Fibroblast of lung (primary cell): ENCODE data around the gene ASTN2. TPM values are rescaled to one million over a fixed set of nuclear protein-coding genes. Genes with fewer than 3 reads are reported as not detected.

ENCODE experiments used
- DNase-seq, 2 donors: peaks; one replicate each; pipeline versions ENCODE4 v3.0.0 to v3.0.0-alpha.2; 2010; ENCODE audit warnings: low read depth in 2 of 2
- H2AFZ ChIP-seq: 2 replicates; pipeline ENCODE4 v1.5.1; 2012; ENCODE audit warnings: low read length, control low read depth, inconsistent platforms
- H3K27ac ChIP-seq: 2 replicates; pipeline ENCODE4 v1.5.1; 2011; ENCODE audit warnings: low read length, control low read depth; ENCODE audit not compliant: insufficient read depth
- H3K27me3 ChIP-seq: 2 replicates; pipeline ENCODE4 v1.5.1; 2011; ENCODE audit warnings: mild to moderate bottlenecking, low read length; ENCODE audit not compliant: control insufficient read depth, insufficient read depth
- H3K36me3 ChIP-seq: 2 replicates; pipeline ENCODE4 v1.5.1; 2011; ENCODE audit warnings: low read length; ENCODE audit not compliant: control insufficient read depth, insufficient read depth
- H3K4me1 ChIP-seq: 2 replicates; pipeline ENCODE4 v1.5.1; 2011; ENCODE audit warnings: low read length; ENCODE audit not compliant: control insufficient read depth, insufficient read depth; ENCODE audit errors: extremely low read depth
- H3K4me2 ChIP-seq: 2 replicates; pipeline ENCODE4 v1.5.1; 2011; ENCODE audit warnings: low read length, control low read depth; ENCODE audit not compliant: insufficient read depth; ENCODE audit errors: extremely low read depth
- H3K4me3 ChIP-seq, 4 experiments: fragments of 200-600 bp in 1 of 4; sonication (generic) in 1 of 4; replicated peaks in 1 of 4; 2 replicates each; pipeline ENCODE4 v1.5.1; 2011 to 2016; ENCODE audit warnings: low read length in 4 of 4, low read depth in 3 of 4, mild to moderate bottlenecking in 3 of 4, control low read depth in 2 of 4, inconsistent platforms in 1 of 4, mixed read lengths in 1 of 4; ENCODE audit not compliant: insufficient read depth in 1 of 4; ENCODE audit errors: control extremely low read depth in 1 of 4
- H3K79me2 ChIP-seq: 2 replicates; pipeline ENCODE4 v1.5.1; 2012; ENCODE audit warnings: mild to moderate bottlenecking, low read length, inconsistent platforms; ENCODE audit not compliant: control insufficient read depth, insufficient read depth
- H3K9ac ChIP-seq: 2 replicates; pipeline ENCODE4 v1.5.1; 2011; ENCODE audit warnings: mild to moderate bottlenecking, low read length, control low read depth; ENCODE audit not compliant: insufficient read depth
- H3K9me3 ChIP-seq: 2 replicates; pipeline ENCODE4 v1.5.1; 2012; ENCODE audit warnings: low read depth, low read length; ENCODE audit not compliant: control insufficient read depth, insufficient read depth
- H4K20me1 ChIP-seq: 2 replicates; pipeline ENCODE4 v1.5.1; 2011; ENCODE audit warnings: low read length; ENCODE audit not compliant: control insufficient read depth, insufficient read depth; ENCODE audit errors: extremely low read depth
- CTCF ChIP-seq, 2 donors: IDR thresholded peaks in 1 of 2; conservative IDR thresholded peaks in 1 of 2; 1 replicate in 1 of 2; 2 replicates in 1 of 2; pipeline ENCODE4 v1.5.1; 2011 to 2012; ENCODE audit warnings: low read length in 2 of 2, control low read depth in 1 of 2, inconsistent platforms in 1 of 2, low read depth in 1 of 2, mild to moderate bottlenecking in 1 of 2
- EZH2 ChIP-seq: IDR thresholded peaks from 2 replicates; pipeline ENCODE4 v1.5.1; 2012; ENCODE audit warnings: low read length, control low read depth, mild to moderate bottlenecking; ENCODE audit errors: missing control alignments
- polyA plus RNA-seq, 2 donors: library from polyadenylated mRNA; depleted of rRNA in 1 of 2; stranded (reverse) in 1 of 2; unstranded in 1 of 2; fragments of >200 nt; gene quantifications; 2 replicates each; pipeline ENCODE4 v1.2.1, GENCODE V29; 2011 to 2012; ENCODE audit warnings: missing spikeins in 1 of 2
- total RNA-seq: library from RNA; depleted of rRNA; stranded (reverse); fragments of >200 nt; gene quantifications from 2 replicates; pipeline ENCODE4 v1.2.1, GENCODE V29; 2014

ASTN2 gene
- total and polyA plus RNA-seq, 2 donors (not counting 1 experiment from before 2014, with no cell fraction given), result 2.2 to 19.2 TPM

DNA sequence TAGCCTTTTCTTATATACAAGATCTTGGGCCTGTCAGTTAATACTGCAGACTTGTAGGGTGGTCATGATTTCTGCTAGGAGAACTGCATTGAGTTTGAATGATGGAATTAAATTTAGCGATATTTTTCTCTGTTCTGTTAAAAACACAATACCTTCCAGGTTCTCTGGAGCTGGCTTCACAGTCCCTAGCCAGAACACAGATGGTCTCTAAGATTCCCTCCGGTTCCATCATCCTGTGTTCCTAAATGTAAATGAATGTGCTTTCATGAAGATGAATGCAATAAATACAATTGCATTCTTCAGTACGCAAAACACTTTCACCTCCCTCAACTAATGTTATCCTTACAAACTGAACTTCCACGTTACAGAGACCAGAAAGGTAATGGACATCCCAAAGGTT, 264.9 kb downstream of the ASTN2 start:
- no peak overlapping the region for H3K4me2 ChIP-seq
- H3K36me3 ChIP-seq, result no peaks in the 10 kb centered on the region
- no peaks in the 10 kb centered on the region for H3K27me3 ChIP-seq
- no peaks in the 10 kb centered on the region for H3K79me2 ChIP-seq
- no peaks in the 10 kb centered on the region for H3K9me3 ChIP-seq
- no peak overlapping the region for H2AFZ ChIP-seq
- TF ChIP-seq EZH2 (no peak), CTCF (conservative IDR thresholded peaks at IDR 0.05 in 1 of 2, IDR thresholded peaks at IDR 0.05 in 1 of 2; ENCODE audit: low read depth in 1 of 2, low read length in 2 of 2) (no peak)
- no peaks in the 10 kb centered on the region for H4K20me1 ChIP-seq
- H3K9ac ChIP-seq, result no peak overlapping the region
- no peak for DNase-seq
- no peaks in the 10 kb centered on the region for H3K4me1 ChIP-seq
- H3K4me3 ChIP-seq, result no peak overlapping the region
- H3K27ac ChIP-seq, result no peak overlapping the region

DNA sequence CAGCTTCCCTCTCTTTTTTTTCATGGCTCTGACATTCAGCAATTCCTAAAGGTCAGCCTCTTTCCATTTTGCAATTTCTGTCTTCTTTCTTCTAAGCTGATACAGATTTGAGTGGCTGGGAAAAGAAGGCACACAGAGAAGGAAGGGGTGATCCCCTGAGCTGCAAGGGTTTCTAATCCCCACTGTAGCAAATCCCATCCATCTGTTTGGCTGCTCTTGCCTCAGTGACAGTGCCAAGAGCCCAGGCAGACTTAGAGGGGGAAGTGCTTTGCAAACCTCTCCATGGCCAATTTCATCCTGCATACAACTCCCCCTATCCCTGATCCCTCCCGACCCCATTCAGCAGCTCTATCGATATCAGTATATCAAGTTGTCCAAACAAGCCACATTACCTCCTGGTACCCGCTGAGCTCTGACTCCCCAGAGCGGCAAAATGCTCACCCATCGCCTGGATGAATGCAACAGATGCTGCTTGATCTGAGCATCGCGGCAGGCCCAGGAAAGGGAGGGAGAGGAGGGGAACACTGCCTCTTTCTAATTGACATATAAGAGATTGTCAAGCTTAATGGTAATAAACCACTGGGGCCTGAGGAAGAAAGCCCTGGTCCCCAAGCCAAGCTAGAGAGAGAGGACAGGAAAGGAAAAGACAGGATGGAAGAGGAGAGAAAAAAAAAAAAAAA, 268.9 kb downstream of the ASTN2 start:
- Histone ChIP-seq H3K79me2 (no peaks in the 10 kb centered on the region), H3K4me1 (no peaks in the 10 kb centered on the region), H3K9ac (no peak overlapping the region), H4K20me1 (no peaks in the 10 kb centered on the region), H3K4me3 (no peak overlapping the region), H3K27me3 (no peaks in the 10 kb centered on the region), H3K36me3 (no peaks in the 10 kb centered on the region), H2AFZ (no peak overlapping the region), H3K9me3 (no peaks in the 10 kb centered on the region), H3K4me2 (no peak overlapping the region), H3K27ac (no peak overlapping the region)
- no peak for DNase-seq
- TF ChIP-seq CTCF (conservative IDR thresholded peaks at IDR 0.05 in 1 of 2, IDR thresholded peaks at IDR 0.05 in 1 of 2; ENCODE audit: low read depth in 1 of 2, low read length in 2 of 2) (no peak), EZH2 (no peak)

DNA sequence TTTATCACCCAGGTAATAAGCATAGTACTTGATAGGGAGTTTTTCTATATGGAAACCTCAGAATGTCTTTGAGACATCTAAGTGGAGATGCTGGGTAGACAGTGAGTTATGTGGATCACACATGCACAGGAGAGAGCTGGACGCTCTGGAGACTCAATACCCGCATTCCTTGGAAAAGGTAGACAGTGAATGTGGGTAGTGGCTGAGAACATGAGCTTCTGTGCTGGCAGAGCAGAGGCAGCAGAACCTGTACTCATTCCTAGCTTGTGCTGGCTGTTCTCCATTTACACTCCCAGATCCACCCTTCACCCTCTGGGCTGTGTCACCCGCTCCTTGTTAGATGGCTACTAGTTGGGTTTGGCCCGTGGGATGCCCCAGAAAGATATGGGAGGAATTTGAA, 269.8 kb downstream of the ASTN2 start:
- H3K79me2 ChIP-seq, result no peaks in the 10 kb centered on the region
- no peak overlapping the region for H3K4me3 ChIP-seq
- no peaks in the 10 kb centered on the region for H3K27me3 ChIP-seq
- H3K4me1 ChIP-seq, result no peaks in the 10 kb centered on the region
- no peak overlapping the region for H3K4me2 ChIP-seq
- no peaks in the 10 kb centered on the region for H3K9me3 ChIP-seq
- no peak overlapping the region for H2AFZ ChIP-seq
- no peak overlapping the region for H3K27ac ChIP-seq
- TF ChIP-seq CTCF (conservative IDR thresholded peaks at IDR 0.05 in 1 of 2, IDR thresholded peaks at IDR 0.05 in 1 of 2; ENCODE audit: low read depth in 1 of 2, low read length in 2 of 2) (no peak), EZH2 (no peak)
- no peak overlapping the region for H3K9ac ChIP-seq
- DNase-seq, result no peak
- H4K20me1 ChIP-seq, result no peaks in the 10 kb centered on the region
- H3K36me3 ChIP-seq, result no peaks in the 10 kb centered on the region
